ENCODE results near the gene CEBPZ. TPM values are rescaled to one million over a fixed set of nuclear protein-coding genes. Genes with fewer than 3 reads are reported as not detected.

Gene CEBPZ
- total and polyA plus RNA-seq, 2 of the 13 experiments (the other 11 are each of a cell fraction or from before 2014, with no cell fraction given) = 14.4 to 117 TPM

DNA sequence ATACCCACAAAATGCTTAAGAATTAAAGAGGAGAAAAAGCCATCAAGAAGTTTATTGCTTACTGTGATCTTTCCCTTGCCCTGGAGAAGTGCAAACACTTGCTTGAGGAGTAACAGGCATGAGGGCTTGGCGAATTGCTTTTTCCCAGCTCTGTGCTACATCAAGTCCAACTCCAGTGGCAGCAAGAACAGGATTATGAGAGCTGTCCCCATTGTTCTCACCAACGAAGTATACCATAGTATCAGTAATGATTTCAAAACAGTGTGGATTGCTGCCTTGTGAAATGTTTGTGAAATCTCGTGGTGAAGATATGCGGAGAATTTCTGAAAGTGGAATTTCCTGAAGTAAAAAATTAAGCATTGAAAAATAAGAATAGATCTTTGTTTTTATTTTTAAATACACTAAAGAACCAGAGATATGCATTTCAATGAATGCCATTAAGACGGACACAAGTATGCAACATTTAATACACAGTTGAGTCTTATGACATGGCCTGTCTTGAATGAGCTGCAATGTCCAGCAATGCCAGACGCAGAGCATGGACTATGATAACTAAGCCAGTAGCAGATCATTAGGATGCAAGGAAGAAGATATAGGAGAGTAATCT is 43.1 kb upstream of the CEBPZ start:
- in situ Hi-C loops (cut with HindIII; ENCODE audit: extremely low pct_ligation_motif_present, low pct_unique_long_range_greater_than_20kb) = no loop called here

More for the DNA sequence above, 43.1 kb upstream of the CEBPZ start:
- Histone ChIP-seq H3K9ac (ENCODE audit: insufficient read depth, low read depth, low read length) (no peak overlapping the region), H3K27ac (ENCODE audit: extremely low read length, insufficient read depth, low read length) (no peak overlapping the region), H3K27me3 (ENCODE audit: control insufficient read depth in 1 of 2, insufficient read depth in 2 of 2, low read length in 2 of 2) (no peaks in the 10 kb centered on the region), H3K4me3 (replicated peaks in 1 of 3; ENCODE audit: insufficient read depth in 1 of 3, low read depth in 2 of 3, low read length in 3 of 3) (no peak overlapping the region), H2AFZ (ENCODE audit: low read length) (no peak overlapping the region), H3K36me3 (replicated peaks in 1 of 2; ENCODE audit: control insufficient read depth in 1 of 2, insufficient read depth in 2 of 2, low read length in 2 of 2) (peaks cover 15 to 58% of the 10 kb centered on the region in 2 experiments), H3K4me1 (ENCODE audit: insufficient read depth, low read length) (no peaks in the 10 kb centered on the region), H3K4me2 (ENCODE audit: low read depth, low read length) (no peak overlapping the region), H3K79me2 (ENCODE audit: insufficient read depth, low read length) (no peaks in the 10 kb centered on the region), H4K20me1 (ENCODE audit: insufficient read depth, low read length) (no peaks in the 10 kb centered on the region), H3K9me3 (ENCODE audit: low read length) (no peaks in the 10 kb centered on the region)
- no TSS peak for BruUV-seq (replicated peaks)
- POLR2A ChIA-PET = no interaction called here
- no peak for FAIRE-seq
- no peak for TF ChIP-seq ZNF557 (CRISPR knock-in tag; IDR thresholded peaks at IDR 0.05)
- TF ChIP-seq, protein P1, sequence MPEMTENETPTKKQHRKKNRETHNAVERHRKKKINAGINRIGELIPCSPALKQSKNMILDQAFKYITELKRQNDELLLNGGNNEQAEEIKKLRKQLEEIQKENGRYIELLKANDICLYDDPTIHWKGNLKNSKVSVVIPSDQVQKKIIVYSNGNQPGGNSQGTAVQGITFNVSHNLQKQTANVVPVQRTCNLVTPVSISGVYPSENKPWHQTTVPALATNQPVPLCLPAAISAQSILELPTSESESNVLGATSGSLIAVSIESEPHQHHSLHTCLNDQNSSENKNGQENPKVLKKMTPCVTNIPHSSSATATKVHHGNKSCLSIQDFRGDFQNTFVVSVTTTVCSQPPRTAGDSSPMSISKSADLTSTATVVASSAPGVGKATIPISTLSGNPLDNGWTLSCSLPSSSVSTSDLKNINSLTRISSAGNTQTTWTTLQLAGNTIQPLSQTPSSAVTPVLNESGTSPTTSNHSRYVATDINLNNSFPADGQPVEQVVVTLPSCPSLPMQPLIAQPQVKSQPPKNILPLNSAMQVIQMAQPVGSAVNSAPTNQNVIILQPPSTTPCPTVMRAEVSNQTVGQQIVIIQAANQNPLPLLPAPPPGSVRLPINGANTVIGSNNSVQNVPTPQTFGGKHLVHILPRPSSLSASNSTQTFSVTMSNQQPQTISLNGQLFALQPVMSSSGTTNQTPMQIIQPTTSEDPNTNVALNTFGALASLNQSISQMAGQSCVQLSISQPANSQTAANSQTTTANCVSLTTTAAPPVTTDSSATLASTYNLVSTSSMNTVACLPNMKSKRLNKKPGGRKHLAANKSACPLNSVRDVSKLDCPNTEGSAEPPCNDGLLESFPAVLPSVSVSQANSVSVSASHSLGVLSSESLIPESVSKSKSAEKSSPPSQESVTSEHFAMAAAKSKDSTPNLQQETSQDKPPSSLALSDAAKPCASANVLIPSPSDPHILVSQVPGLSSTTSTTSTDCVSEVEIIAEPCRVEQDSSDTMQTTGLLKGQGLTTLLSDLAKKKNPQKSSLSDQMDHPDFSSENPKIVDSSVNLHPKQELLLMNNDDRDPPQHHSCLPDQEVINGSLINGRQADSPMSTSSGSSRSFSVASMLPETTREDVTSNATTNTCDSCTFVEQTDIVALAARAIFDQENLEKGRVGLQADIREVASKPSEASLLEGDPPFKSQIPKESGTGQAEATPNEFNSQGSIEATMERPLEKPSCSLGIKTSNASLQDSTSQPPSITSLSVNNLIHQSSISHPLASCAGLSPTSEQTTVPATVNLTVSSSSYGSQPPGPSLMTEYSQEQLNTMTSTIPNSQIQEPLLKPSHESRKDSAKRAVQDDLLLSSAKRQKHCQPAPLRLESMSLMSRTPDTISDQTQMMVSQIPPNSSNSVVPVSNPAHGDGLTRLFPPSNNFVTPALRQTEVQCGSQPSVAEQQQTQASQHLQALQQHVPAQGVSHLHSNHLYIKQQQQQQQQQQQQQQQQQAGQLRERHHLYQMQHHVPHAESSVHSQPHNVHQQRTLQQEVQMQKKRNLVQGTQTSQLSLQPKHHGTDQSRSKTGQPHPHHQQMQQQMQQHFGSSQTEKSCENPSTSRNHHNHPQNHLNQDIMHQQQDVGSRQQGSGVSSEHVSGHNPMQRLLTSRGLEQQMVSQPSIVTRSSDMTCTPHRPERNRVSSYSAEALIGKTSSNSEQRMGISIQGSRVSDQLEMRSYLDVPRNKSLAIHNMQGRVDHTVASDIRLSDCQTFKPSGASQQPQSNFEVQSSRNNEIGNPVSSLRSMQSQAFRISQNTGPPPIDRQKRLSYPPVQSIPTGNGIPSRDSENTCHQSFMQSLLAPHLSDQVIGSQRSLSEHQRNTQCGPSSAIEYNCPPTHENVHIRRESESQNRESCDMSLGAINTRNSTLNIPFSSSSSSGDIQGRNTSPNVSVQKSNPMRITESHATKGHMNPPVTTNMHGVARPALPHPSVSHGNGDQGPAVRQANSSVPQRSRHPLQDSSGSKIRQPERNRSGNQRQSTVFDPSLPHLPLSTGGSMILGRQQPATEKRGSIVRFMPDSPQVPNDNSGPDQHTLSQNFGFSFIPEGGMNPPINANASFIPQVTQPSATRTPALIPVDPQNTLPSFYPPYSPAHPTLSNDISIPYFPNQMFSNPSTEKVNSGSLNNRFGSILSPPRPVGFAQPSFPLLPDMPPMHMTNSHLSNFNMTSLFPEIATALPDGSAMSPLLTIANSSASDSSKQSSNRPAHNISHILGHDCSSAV (CRISPR knock-in tag; IDR thresholded peaks at IDR 0.05; ENCODE audit: borderline replicate concordance) = no peak
- TF ChIP-seq TEAD2 (CRISPR knock-in tag; IDR thresholded peaks at IDR 0.05) = no peak
- intact Hi-C loops (cut with micrococcal nuclease; ENCODE audit: unreplicated experiment) = no loop called here
- no peak for DNase-seq (ENCODE audit: low spot score)
- 91% methylated on average over 6 of the region's 6 CpGs for WGBS (ENCODE audit: low lambda C conversion rate)
- no peak for ATAC-seq
- CTCF ChIA-PET (ENCODE audit: low intra/inter-chr PET ratio, low total read pairs) = no interaction called here
